NCI-H526 (cell line): ENCODE results near the gene NTM.
A peak's percentile ranks its signal among the peaks of the same experiment; 100 is the strongest.

Experiments
- DNase-seq, 2 experiments: peaks; one replicate each; lab custom pipeline; 2025; lab: John Stamatoyannopoulos, UW

NTM gene

GRCh38 chr11:131549770-131550169 lies 179.4 kb downstream of the NTM start:
- peak in 1 of 2 experiments; percentile 12 for DNase-seq

- no peak for DNase-seq
Observed at GRCh38 chr11:131560287-131560686, 189.9 kb downstream of the NTM start.

- DNase-seq: no peak
Observed at GRCh38 chr11:131561501-131561900, 191.1 kb downstream of the NTM start.

- no peak for DNase-seq
Observed at GRCh38 chr11:131561972-131562371, 191.6 kb downstream of the NTM start.

- no peak for DNase-seq
Observed at GRCh38 chr11:131568318-131568717, 197.9 kb downstream of the NTM start.

GRCh38 chr11:131571571-131571970 lies 201.2 kb downstream of the NTM start:
- DNase-seq: no peak

GRCh38 chr11:131572423-131572822 lies 202.0 kb downstream of the NTM start:
- no peak for DNase-seq

- DNase-seq: peak; percentile 83 to 92
Observed at GRCh38 chr11:131579932-131580387, 209.5 kb downstream of the NTM start.

- no peak for DNase-seq
Observed at GRCh38 chr11:131580476-131580875, 210.1 kb downstream of the NTM start.

GRCh38 chr11:131581046-131581445 lies 210.6 kb downstream of the NTM start:
- no peak for DNase-seq

- DNase-seq: no peak
Observed at GRCh38 chr11:131582021-131582525, 211.7 kb downstream of the NTM start.

- no peak for DNase-seq
Observed at GRCh38 chr11:131583421-131583820, 213.0 kb downstream of the NTM start.

- no peak for DNase-seq
Observed at GRCh38 chr11:131583938-131584337, 213.5 kb downstream of the NTM start.

GRCh38 chr11:131584785-131585592 lies 214.6 kb downstream of the NTM start:
- DNase-seq: peak; percentile 15 to 61

- DNase-seq: no peak
Observed at GRCh38 chr11:131588057-131588456, 217.6 kb downstream of the NTM start.

- no peak for DNase-seq
Observed at GRCh38 chr11:131591051-131591461, 220.6 kb downstream of the NTM start.

GRCh38 chr11:131592152-131592551 lies 221.7 kb downstream of the NTM start:
- no peak for DNase-seq

- no peak for DNase-seq
Observed at GRCh38 chr11:131592734-131593133, 222.3 kb downstream of the NTM start.

- DNase-seq: no peak
Observed at GRCh38 chr11:131593301-131593700, 222.9 kb downstream of the NTM start.

- no peak for DNase-seq
Observed at GRCh38 chr11:131595797-131596196, 225.4 kb downstream of the NTM start.

GRCh38 chr11:131597890-131598289 lies 227.5 kb downstream of the NTM start:
- DNase-seq: no peak

- no peak for DNase-seq
Observed at GRCh38 chr11:131598305-131598704, 227.9 kb downstream of the NTM start.

- DNase-seq: no peak
Observed at GRCh38 chr11:131599285-131599684, 228.9 kb downstream of the NTM start.

- DNase-seq: peak; percentile 47 to 72
Observed at GRCh38 chr11:131600628-131601027, 230.2 kb downstream of the NTM start.
